H9 (cell line): Measurements from ENCODE around the gene CCDC187. TPM values are rescaled to one million over a fixed set of nuclear protein-coding genes. Genes with fewer than 3 reads are reported as not detected.
A peak's percentile ranks its signal among the peaks of the same experiment; 100 is the strongest.

Experiments used
- DNase-seq: peaks from one replicate; pipeline ENCODE4 v3.0.0-alpha.2; 2017
- H2AFZ ChIP-seq: one replicate; pipeline ENCODE4 v1.6.1; 2013; ENCODE audit warnings: mild to moderate bottlenecking, low read length, control low read depth, moderate library complexity
- H2AK5ac ChIP-seq: 2 replicates; pipeline ENCODE4 v1.6.1; 2013; ENCODE audit warnings: low read length, control low read depth, mixed read lengths; ENCODE audit not compliant: insufficient read length
- H2BK120ac ChIP-seq: one replicate; pipeline ENCODE4 v1.6.1; 2013; ENCODE audit warnings: low read depth, mild to moderate bottlenecking, low read length, control low read depth, inconsistent platforms; ENCODE audit not compliant: poor library complexity, severe bottlenecking
- H2BK12ac ChIP-seq: 2 replicates; pipeline ENCODE4 v1.6.1; 2013; ENCODE audit warnings: low read length, control low read depth, mixed read lengths, low read depth; ENCODE audit not compliant: insufficient read length
- H2BK15ac ChIP-seq: 2 replicates; pipeline ENCODE4 v1.6.1; 2013; ENCODE audit warnings: low read depth, low read length, control low read depth
- H2BK20ac ChIP-seq: one replicate; pipeline ENCODE4 v1.6.1; 2013; ENCODE audit warnings: low read depth, mild to moderate bottlenecking, low read length, control low read depth, inconsistent platforms; ENCODE audit not compliant: poor library complexity, severe bottlenecking
- H2BK5ac ChIP-seq: 2 replicates; pipeline ENCODE4 v1.6.1; 2013; ENCODE audit warnings: low read length, control low read depth, mixed read lengths; ENCODE audit not compliant: insufficient read length
- H3K14ac ChIP-seq: 2 replicates; pipeline ENCODE4 v1.6.1; 2013; ENCODE audit warnings: low read length, control low read depth; ENCODE audit not compliant: insufficient read depth
- H3K18ac ChIP-seq: 2 replicates; pipeline ENCODE4 v1.6.1; 2013; ENCODE audit warnings: low read depth, mild to moderate bottlenecking, mixed read lengths, low read length, control low read depth; ENCODE audit not compliant: insufficient read length
- H3K23ac ChIP-seq: 2 replicates; pipeline ENCODE4 v1.6.1; 2013; ENCODE audit warnings: low read length, control low read depth, mixed read lengths, low read depth; ENCODE audit not compliant: insufficient read length
- H3K23me2 ChIP-seq: 2 replicates; pipeline ENCODE4 v1.6.1; 2013; ENCODE audit warnings: low read depth, mild to moderate bottlenecking, mixed read lengths, low read length, control low read depth; ENCODE audit not compliant: insufficient read length, poor library complexity, severe bottlenecking
- H3K27ac ChIP-seq: 2 replicates; pipeline ENCODE4 v1.5.1; 2013; ENCODE audit warnings: low read length, control low read depth, mixed read lengths, low read depth; ENCODE audit not compliant: insufficient read length
- H3K27me3 ChIP-seq: 2 replicates; pipeline ENCODE4 v1.6.1; 2013; ENCODE audit warnings: low read length, control low read depth, inconsistent platforms; ENCODE audit not compliant: insufficient read depth
- H3K4ac ChIP-seq: 2 replicates; pipeline ENCODE4 v1.6.1; 2013; ENCODE audit warnings: low read depth, mild to moderate bottlenecking, control low read depth, inconsistent platforms, low read length, moderate library complexity
- H3K4me1 ChIP-seq: 2 replicates; pipeline ENCODE4 v1.6.1; 2013; ENCODE audit warnings: low read length, control low read depth, inconsistent platforms; ENCODE audit not compliant: insufficient read depth
- H3K4me2 ChIP-seq: 2 replicates; pipeline ENCODE4 v1.6.1; 2013; ENCODE audit warnings: low read length, control low read depth, mixed read lengths; ENCODE audit not compliant: insufficient read length, insufficient read depth
- H3K56ac ChIP-seq: 2 replicates; pipeline ENCODE4 v1.6.1; 2013; ENCODE audit warnings: low read depth, mild to moderate bottlenecking, mixed read lengths, low read length, control low read depth; ENCODE audit not compliant: insufficient read length
- H3K79me1 ChIP-seq: 2 replicates; pipeline ENCODE4 v1.6.1; 2013; ENCODE audit warnings: low read depth, mild to moderate bottlenecking, moderate library complexity, low read length, control low read depth, inconsistent platforms; ENCODE audit not compliant: insufficient read depth, poor library complexity, severe bottlenecking
- H3K79me2 ChIP-seq: 2 replicates; pipeline ENCODE4 v1.6.1; 2013; ENCODE audit warnings: low read length, control low read depth, inconsistent platforms; ENCODE audit not compliant: insufficient read depth
- H3K9ac ChIP-seq: 2 replicates; pipeline ENCODE4 v1.6.1; 2013; ENCODE audit warnings: low read length, control low read depth, mixed read lengths; ENCODE audit not compliant: insufficient read length; ENCODE audit errors: extremely low read depth
- H3K9me3 ChIP-seq: one replicate; pipeline ENCODE4 v1.6.1; 2013; ENCODE audit warnings: low read depth, low read length, inconsistent platforms; ENCODE audit not compliant: control insufficient read depth
- H3T11ph ChIP-seq: one replicate; pipeline ENCODE4 v1.6.1; 2013; ENCODE audit warnings: mild to moderate bottlenecking, low read length, control low read depth, inconsistent platforms
- H4K20me1 ChIP-seq: one replicate; pipeline ENCODE4 v1.6.1; 2013; ENCODE audit not compliant: control insufficient read depth, insufficient read length, insufficient read depth
- H4K5ac ChIP-seq: 2 replicates; pipeline ENCODE4 v1.6.1; 2013; ENCODE audit warnings: low read depth, mild to moderate bottlenecking, mixed read lengths, low read length, control low read depth; ENCODE audit not compliant: insufficient read length
- H4K8ac ChIP-seq: replicated peaks from 2 replicates; pipeline ENCODE4 v1.6.1; 2013; ENCODE audit warnings: low read length, control low read depth, mixed read lengths, low read depth; ENCODE audit not compliant: insufficient read length
- H4K91ac ChIP-seq: 2 replicates; pipeline ENCODE4 v1.6.1; 2013; ENCODE audit warnings: low read depth, mild to moderate bottlenecking, moderate library complexity, mixed read lengths, low read length, control low read depth; ENCODE audit not compliant: insufficient read length
- H3K27ac Mint-ChIP-seq, 3 experiments: 2 replicates in 2 of 3; 3 replicates in 1 of 3; pipeline ENCODE4 v1.8.0; 2020 to 2021; ENCODE audit warnings: mixed read lengths in 3 of 3, mild to moderate bottlenecking in 1 of 3, moderate library complexity in 1 of 3
- H3K27me3 Mint-ChIP-seq: 2 replicates; pipeline ENCODE4 v1.8.0; 2021; ENCODE audit warnings: low read depth, mild to moderate bottlenecking, moderate library complexity, mixed read lengths
- H3K36me3 Mint-ChIP-seq, 3 experiments: 2 replicates in 2 of 3; 3 replicates in 1 of 3; pipeline ENCODE4 v1.8.0; 2020 to 2021; ENCODE audit warnings: low read depth in 3 of 3, mixed read lengths in 3 of 3; ENCODE audit not compliant: insufficient read depth in 1 of 3
- H3K4me1 Mint-ChIP-seq, 2 experiments: 2 replicates each; pipeline ENCODE4 v1.8.0; 2020; ENCODE audit warnings: mixed read lengths in 2 of 2
- H3K4me3 Mint-ChIP-seq, 2 experiments: 2 replicates in 1 of 2; 3 replicates in 1 of 2; pipeline ENCODE4 v1.8.0; 2020 to 2021; ENCODE audit warnings: mild to moderate bottlenecking in 2 of 2, mixed read lengths in 2 of 2, moderate library complexity in 1 of 2
- H3K9me3 Mint-ChIP-seq, 2 experiments: 2 replicates in 1 of 2; 3 replicates in 1 of 2; pipeline ENCODE4 v1.8.0; 2020; ENCODE audit warnings: mild to moderate bottlenecking in 2 of 2, mixed read lengths in 2 of 2, moderate library complexity in 1 of 2
- WGBS: extraction: QIAGEN DNeasy Blood & Tissue Kit; methylation state at CpG from one replicate; pipeline ENCODE4 v1.1.7; 2013; ENCODE audit warnings: missing lambda C conversion rate, low lambda C conversion rate, mixed read lengths; ENCODE audit not compliant: insufficient read length; ENCODE audit errors: extremely low coverage; 5-methylcytosine and 5-hydroxymethylcytosine counted together
- total RNA-seq: library from RNA; stranded (reverse); gene quantifications from 2 replicates; pipeline ENCODE4 v1.2.1, GENCODE V29; 2021
- TF ChIP-seq, protein P1 (sequence below): fragments of 200-600 bp; sonication (generic); conservative IDR thresholded peaks from 3 replicates; pipeline ENCODE4 v1.8.0; 2021; ENCODE audit warnings: antibody characterized with exemption, mild to moderate bottlenecking

Gene CCDC187
- total RNA-seq, 1 experiment from 2014 or later: 0.07 TPM

GRCh38 chr9:136329636-136330405 lies 25.9 kb upstream of the CCDC187 start:
- Histone ChIP-seq H3K4ac (no peak overlapping the region), H3K9ac (no peak overlapping the region), H2AFZ (no peak overlapping the region), H2BK120ac (no peak overlapping the region), H3K56ac (no peak overlapping the region), H3K4me2 (no peak overlapping the region), H3K23me2 (no peaks in the 10 kb centered on the region), H2BK15ac (no peak overlapping the region), H3K27me3 (no peaks in the 10 kb centered on the region), H4K91ac (no peak overlapping the region), H2BK20ac (no peak overlapping the region), H3K14ac (no peak overlapping the region), H4K5ac (no peak overlapping the region), H3K23ac (no peak overlapping the region), H3T11ph (no peak overlapping the region), H3K27ac (no peak overlapping the region), H3K4me1 (peaks cover 4% of the 10 kb centered on the region; the same call in 1 of the 2 replicates), H4K8ac (no peak overlapping the region), H4K20me1 (no peaks in the 10 kb centered on the region), H2BK12ac (no peak overlapping the region), H3K79me1 (peaks cover 2% of the 10 kb centered on the region), H2AK5ac (no peak overlapping the region), H3K18ac (no peak overlapping the region), H3K79me2 (peaks cover 2% of the 10 kb centered on the region; the same call in 1 of the 2 replicates), H2BK5ac (no peak overlapping the region), H3K9me3 (no peaks in the 10 kb centered on the region)
- no CpG with 5 or more reads among the region's 23 CpGs for WGBS
- peaks cover 9 to 11% of the 10 kb centered on the region in 2 experiments for H3K4me1 Mint-ChIP-seq
- no peak for DNase-seq
- no peaks in the 10 kb centered on the region for H3K27me3 Mint-ChIP-seq
- no peaks in the 10 kb centered on the region; a peak in 1 of 7 replicates for H3K36me3 Mint-ChIP-seq
- H3K4me3 Mint-ChIP-seq: no peak overlapping the region
- TF ChIP-seq, protein P1, sequence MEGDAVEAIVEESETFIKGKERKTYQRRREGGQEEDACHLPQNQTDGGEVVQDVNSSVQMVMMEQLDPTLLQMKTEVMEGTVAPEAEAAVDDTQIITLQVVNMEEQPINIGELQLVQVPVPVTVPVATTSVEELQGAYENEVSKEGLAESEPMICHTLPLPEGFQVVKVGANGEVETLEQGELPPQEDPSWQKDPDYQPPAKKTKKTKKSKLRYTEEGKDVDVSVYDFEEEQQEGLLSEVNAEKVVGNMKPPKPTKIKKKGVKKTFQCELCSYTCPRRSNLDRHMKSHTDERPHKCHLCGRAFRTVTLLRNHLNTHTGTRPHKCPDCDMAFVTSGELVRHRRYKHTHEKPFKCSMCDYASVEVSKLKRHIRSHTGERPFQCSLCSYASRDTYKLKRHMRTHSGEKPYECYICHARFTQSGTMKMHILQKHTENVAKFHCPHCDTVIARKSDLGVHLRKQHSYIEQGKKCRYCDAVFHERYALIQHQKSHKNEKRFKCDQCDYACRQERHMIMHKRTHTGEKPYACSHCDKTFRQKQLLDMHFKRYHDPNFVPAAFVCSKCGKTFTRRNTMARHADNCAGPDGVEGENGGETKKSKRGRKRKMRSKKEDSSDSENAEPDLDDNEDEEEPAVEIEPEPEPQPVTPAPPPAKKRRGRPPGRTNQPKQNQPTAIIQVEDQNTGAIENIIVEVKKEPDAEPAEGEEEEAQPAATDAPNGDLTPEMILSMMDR: no peak
- H3K9me3 Mint-ChIP-seq: no peaks in the 10 kb centered on the region
- peak overlapping the region in 1 of 3 experiments; percentile 40; a peak in 1 of 7 replicates for H3K27ac Mint-ChIP-seq
